HFF-Myc (cell line): ENCODE data around the gene RAB5IF.
"Not testable (repeated sequence)": the region's sequence is repeated elsewhere in the genome, so short reads cannot be mapped to it uniquely, and the experiment has no call there.

Experiments
- DNase-seq: peaks from one replicate; pipeline ENCODE4 v3.0.0-alpha.2; 2011; ENCODE audit warnings: low read depth; ENCODE audit errors: extremely low read depth
- H3K4me3 ChIP-seq: replicated peaks from 2 replicates; pipeline ENCODE4 v1.5.1; 2011; ENCODE audit warnings: low read depth, mild to moderate bottlenecking, control low read depth, low read length
- CTCF ChIP-seq: IDR thresholded peaks from 2 replicates; pipeline ENCODE4 v1.5.1; 2012; ENCODE audit warnings: mild to moderate bottlenecking, low read depth, low read length, control low read depth; ENCODE audit errors: missing control alignments

Gene RAB5IF

GRCh38 chr20:36629719-36630681 is 24.4 kb downstream of the RAB5IF start:
- no peak for DNase-seq
- H3K4me3 ChIP-seq = no peak overlapping the region

GRCh38 chr20:36631646-36632045 is 26.1 kb downstream of the RAB5IF start:
- no peak for TF ChIP-seq CTCF
- DNase-seq = no peak
- no peak overlapping the region for H3K4me3 ChIP-seq

More at GRCh38 chr20:36629719-36630681, 24.4 kb downstream of the RAB5IF start:
- no peak for TF ChIP-seq CTCF

GRCh38 chr20:36632147-36632486 is 26.5 kb downstream of the RAB5IF start:
- H3K4me3 ChIP-seq = no peak overlapping the region
- no peak for TF ChIP-seq CTCF
- no peak for DNase-seq

- TF ChIP-seq CTCF = no peak
- no peak overlapping the region for H3K4me3 ChIP-seq
- DNase-seq = no peak
Measured at GRCh38 chr20:36632487-36633284, 27.1 kb downstream of the RAB5IF start.

GRCh38 chr20:36633285-36633772 is 27.8 kb downstream of the RAB5IF start:
- DNase-seq = no peak
- TF ChIP-seq CTCF = no peak
- H3K4me3 ChIP-seq = no peak overlapping the region

- TF ChIP-seq CTCF = no peak
- no peak overlapping the region for H3K4me3 ChIP-seq
- no peak for DNase-seq
Measured at GRCh38 chr20:36634342-36634741, 28.8 kb downstream of the RAB5IF start.

- not testable (repeated sequence) for DNase-seq, H3K4me3 ChIP-seq
Measured at GRCh38 chr20:36638876-36639400, 33.4 kb downstream of the RAB5IF start.
